GM12801 (cell line): ENCODE data around the gene ZNF581.

Source experiments
- TF ChIP-seq, protein P1 (sequence below): IDR thresholded peaks from one replicate; pipeline ENCODE4 v1.5.1; 2011; ENCODE audit warnings: control low read depth; ENCODE audit not compliant: insufficient read length; ENCODE audit errors: extremely low read depth

The ZNF581 gene

DNA sequence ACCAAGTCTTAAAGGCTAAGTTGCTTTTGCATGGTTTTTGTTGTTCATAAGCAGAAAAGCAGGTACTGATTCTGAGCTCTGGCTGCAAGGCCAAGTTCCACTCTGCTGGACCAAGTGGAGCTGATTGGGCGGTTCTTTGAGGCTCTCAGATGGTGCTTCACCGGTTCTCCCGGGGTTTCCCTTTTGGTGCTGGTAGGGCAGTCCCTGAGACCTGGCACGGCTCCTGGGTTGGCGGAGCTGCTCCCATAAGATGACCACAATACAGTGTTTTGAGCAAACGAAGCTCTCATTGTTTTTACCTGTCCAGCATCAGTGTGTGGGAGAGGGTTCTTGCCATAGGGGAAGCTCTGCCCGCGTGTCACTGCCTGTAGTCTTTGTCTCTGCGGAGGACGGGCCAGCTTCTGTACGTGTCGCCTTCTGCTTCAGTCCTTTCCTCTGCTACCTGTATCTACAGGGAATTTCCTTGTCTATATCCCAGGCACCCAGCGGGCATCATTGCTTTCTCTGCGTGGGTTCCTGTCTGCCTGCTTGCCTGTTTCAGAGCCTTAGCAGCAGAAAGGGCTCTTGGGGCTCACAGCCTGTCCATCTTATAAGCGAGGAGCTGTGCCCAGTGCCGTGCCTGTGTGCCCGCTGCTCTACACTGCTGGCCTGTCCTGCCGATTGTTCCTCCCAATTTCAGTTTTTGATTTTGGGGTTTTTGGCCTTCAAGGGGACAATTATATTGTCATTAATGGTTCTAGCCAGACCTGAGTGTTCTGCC is 13.7 kb downstream of the ZNF581 start:
- TF ChIP-seq, protein P1, sequence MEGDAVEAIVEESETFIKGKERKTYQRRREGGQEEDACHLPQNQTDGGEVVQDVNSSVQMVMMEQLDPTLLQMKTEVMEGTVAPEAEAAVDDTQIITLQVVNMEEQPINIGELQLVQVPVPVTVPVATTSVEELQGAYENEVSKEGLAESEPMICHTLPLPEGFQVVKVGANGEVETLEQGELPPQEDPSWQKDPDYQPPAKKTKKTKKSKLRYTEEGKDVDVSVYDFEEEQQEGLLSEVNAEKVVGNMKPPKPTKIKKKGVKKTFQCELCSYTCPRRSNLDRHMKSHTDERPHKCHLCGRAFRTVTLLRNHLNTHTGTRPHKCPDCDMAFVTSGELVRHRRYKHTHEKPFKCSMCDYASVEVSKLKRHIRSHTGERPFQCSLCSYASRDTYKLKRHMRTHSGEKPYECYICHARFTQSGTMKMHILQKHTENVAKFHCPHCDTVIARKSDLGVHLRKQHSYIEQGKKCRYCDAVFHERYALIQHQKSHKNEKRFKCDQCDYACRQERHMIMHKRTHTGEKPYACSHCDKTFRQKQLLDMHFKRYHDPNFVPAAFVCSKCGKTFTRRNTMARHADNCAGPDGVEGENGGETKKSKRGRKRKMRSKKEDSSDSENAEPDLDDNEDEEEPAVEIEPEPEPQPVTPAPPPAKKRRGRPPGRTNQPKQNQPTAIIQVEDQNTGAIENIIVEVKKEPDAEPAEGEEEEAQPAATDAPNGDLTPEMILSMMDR = no peak

DNA sequence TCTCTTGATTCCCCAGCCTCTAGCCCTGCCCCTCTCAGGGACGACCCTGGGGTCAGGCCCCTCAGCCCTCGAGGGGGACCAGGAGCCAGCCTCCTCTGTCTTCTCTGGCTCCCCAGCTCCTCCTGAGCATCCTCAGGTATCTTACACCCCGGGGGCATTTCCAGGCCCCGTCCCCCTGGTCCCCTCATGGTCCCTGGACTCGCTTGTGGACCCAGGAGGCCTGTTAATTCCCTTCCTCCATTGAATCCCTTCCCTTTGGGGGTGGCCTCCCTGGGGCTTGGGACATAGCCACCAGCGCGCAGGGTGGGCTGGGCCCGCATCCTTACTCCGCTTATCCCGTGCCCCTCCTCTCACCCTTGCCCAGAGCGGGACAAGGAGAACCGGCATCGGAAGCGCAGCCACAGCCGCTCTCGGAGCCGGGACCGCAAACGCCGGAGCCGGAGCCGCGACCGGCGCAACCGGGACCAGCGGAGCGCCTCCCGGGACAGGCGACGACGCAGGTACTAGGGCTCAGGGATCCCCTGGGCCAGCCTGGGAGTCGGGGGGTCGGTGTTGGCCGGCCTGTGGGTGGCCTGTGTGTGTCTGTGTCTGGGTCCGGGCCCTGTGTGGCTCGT is 15.5 kb downstream of the ZNF581 start:
- TF ChIP-seq, protein P1 = no peak

DNA sequence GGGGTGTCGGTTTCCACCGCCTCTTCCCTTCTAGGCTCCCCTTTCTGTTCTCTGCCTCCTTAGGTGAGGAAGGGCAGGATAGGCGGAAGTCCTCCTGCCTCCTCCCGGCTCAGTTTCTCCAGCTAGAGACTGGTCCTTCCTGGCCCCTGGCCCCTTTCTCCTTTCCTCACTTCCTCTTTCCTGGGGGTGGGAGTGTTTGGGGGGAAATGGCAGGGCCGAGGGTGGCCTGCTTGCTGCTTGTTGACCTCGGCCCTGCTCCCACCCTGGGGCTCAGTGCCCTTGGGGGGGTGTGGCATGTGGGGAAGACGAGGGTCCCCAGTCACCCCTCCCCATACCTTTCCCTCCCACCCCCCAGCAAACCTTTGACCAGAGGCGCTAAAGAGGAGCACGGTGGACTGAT is 16.4 kb downstream of the ZNF581 start:
- TF ChIP-seq, protein P1 = no peak

DNA sequence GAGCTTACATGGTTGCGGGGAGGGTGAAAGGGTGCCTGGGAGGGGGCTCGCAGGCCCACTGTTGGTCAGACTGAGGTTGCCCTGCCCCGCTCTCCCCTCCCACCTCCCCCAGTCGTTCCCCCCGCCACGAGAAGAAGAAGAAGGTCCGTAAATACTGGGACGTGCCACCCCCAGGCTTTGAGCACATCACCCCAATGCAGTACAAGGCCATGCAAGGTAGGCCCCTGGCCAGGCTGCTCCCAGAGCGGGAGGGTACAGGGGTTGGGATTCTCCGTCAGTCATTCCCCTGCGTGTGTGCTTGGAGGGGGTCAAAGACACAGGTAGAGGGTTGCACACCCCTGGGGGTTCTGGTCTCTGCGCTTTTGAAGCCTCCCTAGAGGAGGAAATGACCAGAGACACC is 17.0 kb downstream of the ZNF581 start:
- TF ChIP-seq, protein P1 = no peak

DNA sequence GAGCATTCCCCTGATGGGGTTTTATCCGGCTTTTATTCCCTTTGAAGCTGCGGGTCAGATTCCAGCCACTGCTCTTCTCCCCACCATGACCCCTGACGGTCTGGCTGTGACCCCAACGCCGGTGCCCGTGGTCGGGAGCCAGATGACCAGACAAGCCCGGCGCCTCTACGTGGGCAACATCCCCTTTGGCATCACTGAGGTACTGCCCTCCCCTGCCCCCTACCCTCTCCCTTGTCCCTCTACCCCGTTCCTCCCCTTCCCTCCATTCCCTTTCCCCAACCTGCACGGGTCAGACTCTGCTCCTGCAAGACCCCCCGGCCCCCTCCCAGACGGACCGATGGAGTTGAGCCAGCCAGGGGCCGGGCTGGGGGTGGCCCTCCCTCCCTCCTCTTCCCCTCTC is 17.5 kb downstream of the ZNF581 start:
- TF ChIP-seq, protein P1 = no peak

DNA sequence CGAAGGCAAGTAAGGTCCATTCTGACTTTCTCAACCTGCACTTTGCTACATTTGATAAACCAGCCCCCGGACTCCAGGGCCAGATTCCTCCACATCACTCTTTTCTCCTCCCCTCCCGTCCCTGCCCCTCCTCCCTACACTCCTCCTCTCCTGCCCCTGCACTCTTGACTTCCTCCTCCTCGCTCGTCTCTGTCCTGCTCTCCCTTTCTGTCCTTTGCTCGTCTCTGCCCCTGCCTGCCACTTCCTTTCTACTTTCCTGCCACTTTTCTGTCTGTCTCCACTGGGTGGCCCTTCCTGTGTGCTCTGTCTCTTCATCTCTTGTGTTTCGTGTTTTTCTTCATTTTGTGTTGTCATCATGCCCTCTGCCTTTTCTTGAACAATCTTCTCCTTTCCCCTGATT is 18.4 kb downstream of the ZNF581 start:
- TF ChIP-seq, protein P1 = no peak

DNA sequence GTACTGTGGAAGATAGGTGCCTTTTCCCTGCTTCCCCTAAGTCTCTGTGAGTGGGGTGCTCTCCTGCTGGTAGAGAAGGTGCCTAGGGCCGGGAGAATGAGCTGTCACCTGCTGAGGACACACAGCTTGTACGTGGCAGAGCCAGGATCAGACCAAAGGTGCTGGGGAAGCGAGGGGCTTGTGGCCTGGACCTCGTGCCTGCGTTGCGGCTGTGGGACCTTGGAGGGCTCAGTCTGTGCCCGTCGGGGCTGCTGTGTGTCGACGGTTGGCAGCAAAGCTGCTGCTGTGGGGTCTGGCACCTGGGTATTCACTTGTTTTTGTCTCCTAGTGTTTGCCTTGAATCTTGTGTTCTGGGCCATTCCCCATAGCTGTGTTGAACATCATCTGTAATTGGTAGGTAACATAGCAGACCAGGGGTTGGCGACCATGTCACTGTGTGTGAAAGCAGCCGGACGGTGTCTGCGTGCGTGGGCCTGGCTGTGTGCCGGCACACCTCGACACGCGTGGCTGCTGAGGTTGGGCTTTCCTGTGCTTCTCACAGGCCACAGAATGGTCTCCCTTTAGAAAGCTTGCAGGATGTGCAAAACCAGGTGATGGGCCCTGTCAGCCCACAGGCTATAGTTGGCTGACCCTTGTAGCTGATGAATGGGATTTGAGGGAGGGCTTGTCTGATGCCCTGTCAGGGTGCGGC is 20.5 kb downstream of the ZNF581 start:
- TF ChIP-seq, protein P1 = no peak
